ENCODE results near the gene RNLS. TPM values are rescaled to one million over a fixed set of nuclear protein-coding genes. Genes with fewer than 3 reads are reported as not detected.
"Not testable (repeated sequence)": the region's sequence is repeated elsewhere in the genome, so short reads cannot be mapped to it uniquely, and the experiment has no call there.

RNLS gene
- total RNA-seq, 1 donor from 2014 or later = 5.3 TPM

DNA sequence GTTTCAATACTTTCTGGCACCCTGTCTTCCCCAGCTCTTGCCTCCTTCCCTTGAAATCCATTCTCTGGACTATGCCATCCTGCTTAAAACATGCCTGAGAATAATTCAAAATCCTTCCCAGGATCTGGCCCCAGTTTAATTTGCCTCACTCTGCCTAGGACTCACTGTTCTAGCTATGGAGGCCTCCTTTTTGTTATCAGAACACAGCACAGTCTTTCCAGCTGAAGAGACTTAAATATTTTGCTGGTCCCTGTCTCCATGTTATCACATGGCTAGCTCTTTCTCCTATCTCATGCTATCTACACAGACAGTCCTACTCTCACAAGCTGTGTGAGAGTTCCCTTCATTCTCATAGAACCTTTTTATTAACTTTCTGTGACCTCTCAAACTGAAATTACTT, 194.8 kb downstream of the RNLS start:
- no peak for DNase-seq (ENCODE audit: low spot score)

DNA sequence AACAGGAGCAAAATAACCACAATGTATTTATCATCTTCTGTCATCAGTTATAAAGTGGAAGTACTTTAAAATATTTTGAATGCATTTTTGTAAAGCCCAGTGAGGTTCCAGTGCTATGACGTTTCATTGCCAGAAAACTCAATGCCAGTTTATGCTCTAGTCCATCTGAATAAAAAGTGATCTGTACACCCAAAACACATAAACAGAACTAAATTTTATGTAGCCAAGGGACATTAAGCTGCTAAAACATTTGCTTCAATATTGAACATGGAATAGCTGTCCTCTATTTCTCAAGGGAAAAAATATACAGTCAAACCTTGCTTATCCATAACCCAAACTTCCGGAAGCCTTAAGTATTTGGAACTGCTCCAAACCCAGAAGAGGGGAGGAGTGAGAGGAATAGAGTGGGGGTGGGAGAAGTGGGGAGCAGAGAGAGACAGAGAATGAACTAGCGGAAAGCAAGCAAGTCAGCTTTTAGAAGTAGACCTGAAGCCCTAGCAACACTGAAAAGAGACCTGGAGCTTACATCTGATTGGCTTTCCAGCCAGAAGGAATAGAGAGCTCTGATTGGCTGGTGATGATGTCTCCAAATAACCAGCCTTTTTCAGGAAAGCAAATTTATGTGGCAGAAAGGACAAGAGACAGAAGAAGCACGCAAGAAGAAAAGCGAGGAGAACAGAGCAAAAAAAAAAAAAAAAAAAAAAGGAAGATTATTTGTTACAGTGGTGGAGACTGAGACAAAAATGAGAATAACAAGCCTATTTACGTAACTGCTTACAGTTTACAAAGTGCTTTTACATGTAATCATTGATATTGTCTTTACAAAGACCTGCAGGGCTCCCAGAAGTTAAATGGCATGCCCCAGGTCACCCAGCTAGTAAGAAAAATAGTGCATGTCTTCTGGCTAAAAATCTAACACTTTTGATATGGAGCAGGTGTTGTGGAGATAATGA, 196.0 kb downstream of the RNLS start:
- peak; percentile 87 for DNase-seq (ENCODE audit: low spot score)

DNA sequence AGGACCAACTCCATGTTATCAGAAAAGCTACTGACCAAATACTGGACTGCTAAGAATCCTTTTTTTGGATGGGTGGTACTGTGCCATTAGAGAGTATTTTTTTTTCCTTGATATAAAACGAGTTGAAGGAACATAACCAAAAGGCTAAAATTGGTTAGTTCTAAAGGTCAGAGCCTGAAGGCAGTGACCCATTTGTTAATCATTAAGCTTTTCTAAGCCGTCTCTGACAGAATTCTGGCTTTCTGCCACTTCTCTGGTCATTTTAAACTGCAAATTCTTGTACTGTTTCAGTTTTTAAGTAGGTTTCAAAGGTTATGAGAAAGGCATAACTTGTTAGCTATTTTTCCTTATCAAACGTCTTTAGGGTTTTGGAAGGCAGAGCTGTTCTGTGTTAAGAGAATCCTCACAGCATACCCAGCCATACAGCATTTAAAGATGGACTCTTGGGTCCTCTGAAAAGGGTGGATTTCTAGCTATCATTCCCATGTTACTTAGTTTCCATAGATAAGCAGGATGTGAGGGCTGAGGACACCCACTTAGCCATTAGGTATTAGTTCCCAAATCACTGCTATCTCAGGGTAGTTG, 196.8 kb downstream of the RNLS start:
- peak; percentile 84 for DNase-seq (ENCODE audit: low spot score)

DNA sequence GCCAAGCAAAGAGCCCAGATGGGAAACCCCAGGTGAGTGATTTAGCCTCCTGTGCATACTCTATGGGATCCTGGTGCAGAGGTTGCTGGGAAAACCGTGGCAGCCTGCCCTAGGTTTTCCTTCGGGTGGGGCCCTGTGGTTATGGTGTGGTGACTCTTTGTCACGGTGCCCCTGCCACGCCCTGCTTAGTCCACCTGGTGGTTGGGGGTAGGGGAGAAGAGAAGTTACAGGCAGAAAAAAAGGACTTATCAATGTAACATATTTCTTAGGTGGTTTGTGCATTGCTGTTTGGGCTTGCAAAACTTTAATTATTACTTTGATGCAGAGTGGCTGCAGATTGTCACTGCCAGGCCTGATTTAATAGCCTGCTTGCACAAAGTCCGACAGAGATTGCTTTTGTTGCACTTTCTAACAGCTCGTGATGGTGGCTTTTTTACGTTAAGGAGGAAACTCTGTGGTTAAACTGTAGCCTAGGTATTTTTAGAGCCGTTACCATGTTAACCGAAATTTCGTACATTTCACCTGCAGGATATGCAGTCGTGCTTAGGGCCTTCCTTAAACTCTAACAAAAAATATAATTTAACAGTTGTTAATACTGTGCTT, 197.4 kb downstream of the RNLS start:
- DNase-seq (ENCODE audit: low spot score) = no peak

DNA sequence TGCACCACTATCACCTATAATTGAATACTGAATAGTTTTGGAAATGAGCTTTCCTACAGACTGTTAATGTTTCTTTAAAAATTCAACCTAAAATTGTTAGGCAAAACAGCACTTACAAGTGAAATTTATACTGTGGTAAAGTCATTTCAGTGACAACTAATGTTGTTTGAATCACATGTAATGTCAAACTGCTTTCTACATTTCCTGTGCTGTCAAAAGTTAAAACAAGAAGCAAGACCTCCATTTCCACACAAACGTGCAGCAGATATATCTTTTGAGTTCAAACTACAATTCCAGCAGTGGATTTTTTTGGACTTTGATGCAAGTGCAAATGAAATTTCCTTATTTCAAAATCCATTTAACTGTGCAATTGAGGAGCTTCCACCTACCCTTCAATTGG, 199.8 kb downstream of the RNLS start:
- DNase-seq (ENCODE audit: low spot score) = no peak

DNA sequence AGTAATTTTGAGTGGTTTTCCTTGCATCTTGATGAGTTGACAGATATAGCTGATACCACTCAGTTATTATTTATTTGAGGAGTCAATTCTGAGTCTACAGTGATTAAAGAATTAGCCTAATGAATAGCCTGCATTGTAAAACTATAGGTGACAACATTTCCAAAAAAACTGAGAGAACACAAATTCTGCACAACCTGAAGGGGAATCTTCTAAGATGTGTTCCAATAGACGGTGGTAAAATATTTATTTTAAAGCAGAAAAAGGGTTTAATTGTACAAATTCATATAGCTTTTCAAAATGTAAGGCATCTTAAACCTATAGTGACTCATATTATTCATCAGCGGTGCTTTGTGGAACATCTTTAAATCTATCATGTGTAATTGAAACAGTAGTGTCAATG, 200.4 kb downstream of the RNLS start:
- DNase-seq (ENCODE audit: low spot score) = no peak

DNA sequence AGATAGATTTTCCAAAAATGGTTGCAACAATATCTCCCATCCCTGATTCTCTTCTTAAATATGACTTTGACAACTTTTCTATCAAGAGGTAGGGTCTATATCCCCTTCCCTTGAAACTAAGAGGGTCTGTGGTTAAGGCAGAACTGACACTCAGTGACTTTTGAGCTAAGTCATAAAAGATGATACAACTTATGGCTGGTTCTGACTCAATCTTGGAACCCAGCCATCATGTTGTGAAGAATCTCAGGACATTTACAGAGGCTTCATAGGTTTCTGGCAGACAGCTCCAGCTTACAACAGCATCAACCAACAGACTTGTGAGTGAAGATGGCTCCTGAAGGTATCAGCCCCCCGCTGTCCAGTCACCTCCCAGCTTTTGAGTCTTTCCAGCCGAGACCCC, 203.5 kb downstream of the RNLS start:
- DNase-seq (ENCODE audit: low spot score) = peak; percentile 37

DNA sequence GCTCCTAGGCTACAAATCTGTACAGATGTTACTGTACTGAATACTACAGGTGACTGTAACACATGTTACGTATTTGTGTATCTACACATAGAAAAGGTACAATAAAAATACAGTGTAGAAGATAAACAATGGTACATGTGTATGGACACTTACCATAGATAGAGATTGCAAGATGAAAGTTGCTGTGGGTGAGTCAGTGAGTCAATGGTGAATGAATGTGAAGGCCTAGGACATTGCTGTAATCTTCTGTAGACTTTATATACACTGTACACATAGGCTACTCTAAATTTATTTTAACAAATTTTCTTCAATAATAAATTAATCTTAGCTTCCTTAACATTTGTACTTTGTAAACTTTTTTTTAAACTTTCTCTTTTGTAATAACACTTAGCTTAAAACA, 205.6 kb downstream of the RNLS start:
- DNase-seq (ENCODE audit: low spot score) = no peak

DNA sequence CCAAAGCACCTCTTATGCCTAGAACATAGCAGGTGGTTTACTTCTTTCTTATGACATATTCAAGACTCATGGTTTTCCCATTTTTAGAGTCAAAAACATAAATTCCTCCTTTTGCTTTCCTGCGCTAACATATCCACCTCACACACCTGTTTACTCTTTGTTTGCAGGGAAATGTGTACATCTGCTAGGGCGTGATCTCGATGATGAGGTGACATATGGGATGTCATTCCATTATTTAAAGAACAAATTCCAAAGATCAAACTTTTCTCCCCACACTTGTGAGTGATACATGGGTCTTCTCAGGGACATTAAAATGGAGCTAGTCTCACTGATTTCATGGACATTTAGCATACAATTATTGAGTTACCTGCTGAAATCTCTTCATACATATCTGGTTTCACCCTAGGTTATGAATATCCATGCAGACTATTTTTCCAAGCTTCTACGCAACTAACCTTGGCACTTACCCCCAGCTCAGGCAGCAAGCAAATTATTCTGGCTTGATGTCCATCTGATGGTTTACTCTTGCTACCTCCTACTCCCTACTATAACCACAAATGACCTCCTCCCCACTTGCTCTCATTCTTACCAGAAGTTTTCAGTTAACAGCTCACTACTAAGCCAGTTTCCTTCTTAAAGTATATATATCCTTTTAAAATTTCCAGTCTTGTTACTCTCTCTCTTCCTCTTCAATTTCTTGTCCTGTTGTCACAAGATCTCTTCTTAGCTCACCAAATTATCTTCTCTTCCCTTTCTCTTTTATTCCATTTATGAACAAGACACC, 208.5 kb downstream of the RNLS start:
- DNase-seq (ENCODE audit: low spot score) = no peak

DNA sequence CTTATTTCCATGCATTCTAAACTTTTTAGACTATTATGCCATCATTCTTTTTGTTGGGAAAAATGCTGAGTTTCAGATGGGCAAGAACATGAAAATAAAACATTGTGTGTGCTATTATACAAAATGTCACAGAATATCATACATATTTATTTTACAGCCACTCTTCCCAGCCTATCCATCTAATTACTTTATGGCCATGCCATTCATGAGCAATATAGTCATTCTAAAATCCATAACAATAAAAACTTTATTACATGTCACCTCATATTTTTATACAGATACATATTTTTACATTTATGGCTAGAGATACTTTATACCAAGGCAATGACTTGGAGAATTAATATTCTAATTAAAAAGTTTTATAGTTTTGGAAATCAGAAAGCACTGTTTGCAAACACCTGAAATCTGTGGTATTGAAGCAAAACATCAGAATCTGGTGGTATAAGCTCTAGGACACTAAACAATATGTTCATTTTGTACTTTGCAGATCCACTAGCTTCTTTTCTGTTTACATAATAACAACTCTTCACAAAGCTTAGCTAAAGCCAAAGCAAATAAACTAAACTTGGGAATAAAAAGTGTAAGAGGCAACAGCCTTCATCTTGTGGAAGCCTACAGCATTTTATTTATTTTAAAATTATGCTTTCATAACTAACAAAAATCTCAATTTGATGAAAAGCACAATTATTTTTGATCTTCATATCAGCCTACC, 210.1 kb downstream of the RNLS start:
- no peak for DNase-seq (ENCODE audit: low spot score)

DNA sequence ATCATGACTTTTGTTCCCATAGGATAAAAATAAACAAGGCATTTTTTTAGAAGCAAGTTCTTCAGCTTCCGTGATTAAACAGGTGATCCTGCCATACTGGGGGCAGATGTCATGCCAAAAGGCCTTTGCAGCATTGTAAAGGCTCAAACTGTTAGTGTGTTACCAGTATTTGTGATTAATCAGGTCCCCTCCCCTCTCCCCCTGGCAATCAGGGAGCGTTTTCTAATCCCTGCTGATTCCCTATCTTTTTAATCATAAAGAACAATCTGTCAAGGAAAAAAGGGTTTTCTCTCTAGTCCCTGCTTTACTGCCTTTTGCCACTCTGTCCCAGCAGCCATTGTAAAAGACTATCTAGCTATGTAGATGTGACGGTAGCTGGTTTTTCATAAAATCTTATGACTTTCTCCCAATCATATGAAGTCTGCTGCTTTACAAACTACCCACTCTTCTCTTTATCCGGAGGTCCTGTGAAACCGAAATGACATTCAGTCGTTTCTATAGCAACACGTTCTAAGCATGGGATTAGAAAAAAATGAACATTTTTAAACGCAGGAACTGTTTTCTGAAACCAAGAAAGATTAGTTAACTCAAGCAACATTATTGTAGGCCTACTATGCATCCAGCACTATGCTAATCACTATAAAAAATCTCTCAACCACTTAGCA, 210.9 kb downstream of the RNLS start:
- no peak for DNase-seq (ENCODE audit: low spot score)

DNA sequence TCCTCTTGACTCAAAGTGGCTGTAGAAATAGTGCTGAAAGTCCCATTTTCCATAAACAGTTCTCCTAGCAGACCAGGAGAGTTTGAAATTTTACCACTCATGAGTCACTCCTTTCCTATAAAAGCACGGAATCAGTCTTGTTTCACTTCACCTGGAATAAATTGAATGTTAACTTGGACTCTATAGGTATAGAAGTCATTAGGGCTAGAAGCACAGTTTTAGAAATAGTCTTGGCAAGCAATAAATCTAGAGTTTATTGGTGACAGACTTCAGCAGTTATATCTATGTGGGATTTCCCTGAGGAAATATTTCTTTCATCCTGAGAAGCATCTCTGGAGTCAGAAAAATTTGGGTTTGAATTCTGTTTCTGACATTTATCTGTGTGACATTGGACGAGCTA, 212.4 kb downstream of the RNLS start:
- no peak for DNase-seq (ENCODE audit: low spot score)

DNA sequence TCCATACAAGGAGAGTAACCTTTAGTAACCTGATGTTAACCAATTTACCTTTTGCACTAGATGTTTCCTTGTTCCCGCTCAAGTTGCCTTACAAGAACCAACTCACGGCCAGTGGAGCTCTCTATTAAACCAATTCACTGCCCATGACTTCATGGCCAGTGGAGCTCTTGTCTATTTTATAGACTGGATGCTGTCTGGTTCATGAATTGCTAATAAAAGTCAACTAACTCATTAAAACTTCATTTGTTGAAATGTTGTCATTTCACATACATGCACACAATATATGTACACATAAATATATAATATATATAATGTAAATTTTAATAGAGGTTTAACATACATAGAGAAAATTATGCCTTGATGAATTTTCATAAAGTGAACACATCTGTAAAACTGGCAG, 216.3 kb downstream of the RNLS start:
- DNase-seq (ENCODE audit: low spot score) = no peak

DNA sequence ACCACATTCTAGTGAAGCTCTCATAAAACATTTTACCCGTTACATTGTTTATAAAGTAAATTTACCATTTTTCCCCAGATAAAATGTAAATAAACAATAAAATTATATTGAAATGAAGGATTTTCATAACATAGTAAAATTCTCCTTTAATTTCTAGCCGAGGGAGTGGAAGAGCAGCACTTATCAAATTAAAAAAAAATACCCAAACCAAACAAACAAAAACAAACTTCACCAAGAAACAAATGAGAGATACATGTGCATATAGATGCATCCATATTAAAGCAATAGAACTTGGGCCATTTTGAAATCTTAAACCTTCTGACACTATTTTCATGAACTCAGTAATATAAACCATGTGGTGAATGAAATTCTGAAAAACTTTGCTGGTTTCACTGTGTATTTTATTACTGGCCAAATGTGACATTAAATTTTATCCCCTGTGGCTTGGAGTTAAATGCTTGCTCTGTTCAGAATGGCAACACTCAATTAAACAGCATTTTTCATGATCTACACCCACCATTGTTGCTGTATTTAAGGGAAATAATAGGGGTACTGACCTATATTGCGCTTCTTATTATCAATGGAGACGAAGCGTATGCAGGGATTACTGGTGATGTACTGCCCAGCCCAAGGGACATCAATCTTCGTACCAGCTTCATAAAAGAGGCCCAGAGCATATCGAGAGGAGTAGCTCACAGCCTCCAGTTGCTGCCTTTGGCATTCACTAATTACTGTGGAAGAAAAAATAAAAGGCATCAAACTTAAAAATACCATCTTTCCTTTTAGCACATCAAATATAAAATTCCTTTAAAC, 220.9 kb downstream of the RNLS start:
- no peak for DNase-seq (ENCODE audit: low spot score)

DNA sequence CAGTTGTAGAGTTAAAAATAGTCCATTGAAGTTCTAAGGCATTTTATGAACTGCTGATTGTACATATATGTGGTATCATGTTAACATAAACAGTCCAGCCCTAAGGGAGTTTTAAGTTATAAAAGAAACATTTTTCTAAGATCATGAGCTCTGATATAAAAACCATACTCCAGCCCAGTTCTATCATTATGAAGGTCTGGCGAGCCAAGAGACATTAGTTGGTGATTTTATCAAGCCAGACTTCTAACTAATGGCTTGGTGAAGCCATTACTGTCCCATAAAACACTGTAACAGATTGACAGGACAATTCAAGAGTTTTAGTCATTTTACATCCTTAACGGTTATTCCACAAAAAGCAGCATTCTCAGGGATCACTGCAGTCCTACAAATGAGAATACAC, 221.6 kb downstream of the RNLS start:
- peak; percentile 9 for DNase-seq (ENCODE audit: low spot score)

DNA sequence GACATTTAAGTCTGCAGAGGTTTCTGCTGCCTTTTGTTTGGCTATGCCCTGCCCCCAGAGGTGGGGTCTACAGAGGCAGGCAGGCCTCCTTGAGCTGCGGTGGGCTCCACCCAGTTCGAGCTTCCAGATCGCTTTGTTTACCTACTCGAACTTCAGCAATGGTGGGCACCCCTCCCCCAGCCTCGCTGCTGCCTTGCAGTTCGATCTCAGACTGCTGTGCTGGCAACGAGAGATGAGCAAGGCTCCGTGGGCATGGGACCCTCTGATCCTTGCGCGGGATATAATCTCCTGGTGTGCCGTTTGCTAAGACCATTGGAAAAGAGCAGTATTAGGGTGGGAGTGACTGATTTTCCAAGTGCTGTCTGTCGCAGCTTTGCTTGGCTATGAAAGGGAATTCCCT, 227.4 kb downstream of the RNLS start:
- DNase-seq (ENCODE audit: low spot score) = not testable (repeated sequence)

DNA sequence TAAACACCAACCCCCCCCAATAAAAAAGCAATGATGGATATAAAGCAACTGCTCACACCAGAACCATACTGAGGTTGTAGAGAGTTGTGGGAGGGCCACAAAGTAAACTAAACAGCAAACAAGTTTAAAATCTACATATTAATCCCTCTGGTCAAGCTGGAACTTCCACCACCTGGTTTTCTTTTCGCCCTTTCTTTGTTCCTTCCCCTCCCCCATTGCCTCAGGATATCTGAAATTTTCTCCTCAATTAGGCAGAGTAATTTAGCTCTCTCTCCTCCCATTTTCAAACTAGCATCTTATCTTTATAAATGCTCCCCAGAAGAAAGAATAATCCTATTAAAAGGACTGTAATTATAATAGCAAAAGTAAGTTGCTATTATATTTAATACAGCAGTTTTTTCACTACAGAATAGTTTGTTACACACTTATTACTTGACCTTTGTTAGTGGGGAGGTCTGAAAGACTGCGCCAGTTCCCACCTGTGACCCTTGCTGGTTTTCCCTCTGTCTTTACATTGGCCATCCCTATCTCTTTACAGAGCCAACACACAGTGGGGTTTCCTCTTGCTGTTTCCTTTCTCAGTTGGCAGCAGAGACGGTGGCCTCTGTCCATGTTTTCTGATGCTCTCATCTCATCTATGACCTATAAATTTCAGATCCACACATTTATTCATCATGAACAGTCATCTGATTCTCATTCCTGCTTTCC, 235.4 kb downstream of the RNLS start:
- DNase-seq (ENCODE audit: low spot score) = no peak

DNA sequence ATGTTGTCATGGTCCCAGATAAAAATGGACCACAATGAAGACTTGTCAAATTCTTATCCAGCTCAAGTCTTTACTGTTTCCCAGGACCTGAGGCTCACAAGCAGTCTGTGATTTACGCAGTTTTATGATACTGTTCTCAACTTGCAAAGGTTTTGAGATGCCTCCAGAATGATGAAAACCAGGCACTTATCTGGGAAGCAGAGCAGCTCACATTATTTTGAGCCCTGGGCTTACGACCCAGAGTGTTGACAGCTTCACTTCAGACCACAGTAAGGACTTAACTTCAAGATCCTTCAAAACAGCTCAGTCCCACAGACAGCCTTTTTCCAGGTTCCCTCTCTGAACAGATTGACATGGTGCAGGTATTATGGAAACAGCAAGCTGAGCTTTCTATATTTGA, 236.1 kb downstream of the RNLS start:
- peak; percentile 95 for DNase-seq (ENCODE audit: low spot score)

All from umbilical cord (tissue), 2 donors.